ENCODE data around the gene FOXL3. TPM values are rescaled to one million over a fixed set of nuclear protein-coding genes. Genes with fewer than 3 reads are reported as not detected.
"Not testable (repeated sequence)": the region's sequence is repeated elsewhere in the genome, so short reads cannot be mapped to it uniquely, and the experiment has no call there.

Gene FOXL3
- total RNA-seq: not detected

GRCh38 chr7:289756-290553 lies at the start of gene FOXL3:
Gene FOXL3, plus strand, starts transcription at chr7:290170. Its CDS starts 0 bp downstream, at chr7:290170.
- 0 to 3% methylated on average over 6 to 10 of the region's 79 CpGs for WGBS, 2 donors
- Histone ChIP-seq H3K36me3 (no peaks in the 10 kb centered on the region), H3K4me3 (no peak within 1 kb of the TSS), H3K27ac (no peak within 1 kb of the TSS), H3K27me3 (peaks cover 3 to 88% of the 10 kb centered on the region in 2 donors), H3K9me3 (no peaks in the 10 kb centered on the region), H3K4me1 (peaks cover 0 to 17% (median 2%) of the 10 kb centered on the region in 4 donors)
- TF ChIP-seq CTCF (IDR thresholded peaks at IDR 0.05): no peak
- DNase-seq (ENCODE audit: low spot score in 2 of 2): no peak

- WGBS, 2 donors: 53% methylated on average over 9 to 16 of the region's 16 CpGs
- Histone ChIP-seq H3K9me3 (no peaks in the 10 kb centered on the region), H3K4me3 (no peak overlapping the region), H3K36me3 (peaks cover 0 to 17% (median 0%) of the 10 kb centered on the region in 3 donors), H3K4me1 (peaks cover 0 to 41% (median 6%) of the 10 kb centered on the region in 4 donors), H3K27ac (no peak overlapping the region), H3K27me3 (no peaks in the 10 kb centered on the region)
- TF ChIP-seq POLR2A (IDR thresholded peaks at IDR 0.05) (no peak), CTCF (IDR thresholded peaks at IDR 0.05) (no peak), EP300 (IDR thresholded peaks at IDR 0.05) (no peak)
- no peak for DNase-seq (ENCODE audit: low spot score in 2 of 2)
Observed at GRCh38 chr7:240887-241421, 49.0 kb upstream of the FOXL3 start.

GRCh38 chr7:241513-241912 lies 48.5 kb upstream of the FOXL3 start:
- H3K4me3 ChIP-seq: no peak overlapping the region
- TF ChIP-seq POLR2A (IDR thresholded peaks at IDR 0.05): no peak
- TF ChIP-seq EP300 (IDR thresholded peaks at IDR 0.05): no peak
- TF ChIP-seq CTCF (IDR thresholded peaks at IDR 0.05): no peak
- 92 to 95% methylated on average over 13 of the region's 13 CpGs for WGBS, 2 donors
- peaks cover 0 to 23% (median 0%) of the 10 kb centered on the region in 3 donors for H3K36me3 ChIP-seq
- peaks cover 0 to 35% (median 4%) of the 10 kb centered on the region in 4 donors for H3K4me1 ChIP-seq
- no peak for DNase-seq (ENCODE audit: low spot score in 2 of 2)
- no peak overlapping the region for H3K27ac ChIP-seq
- no peaks in the 10 kb centered on the region for H3K27me3 ChIP-seq
- H3K9me3 ChIP-seq: no peaks in the 10 kb centered on the region

- peaks cover 0 to 38% (median 0%) of the 10 kb centered on the region in 3 donors for H3K36me3 ChIP-seq
- H3K27me3 ChIP-seq; H3K27ac ChIP-seq; H3K9me3 ChIP-seq; DNase-seq (ENCODE audit: low spot score in 2 of 2); H3K4me3 ChIP-seq: not testable (repeated sequence)
- H3K4me1 ChIP-seq: peaks cover 0 to 35% (median 4%) of the 10 kb centered on the region in 4 donors
- 93 to 100% methylated on average over 3 to 4 of the region's 21 CpGs for WGBS, 2 donors
Observed at GRCh38 chr7:242826-243579, 47.0 kb upstream of the FOXL3 start.

GRCh38 chr7:243580-243978 lies 46.4 kb upstream of the FOXL3 start:
- H3K4me3 ChIP-seq; H3K9me3 ChIP-seq; H3K27me3 ChIP-seq; DNase-seq (ENCODE audit: low spot score in 2 of 2): not testable (repeated sequence)
- Histone ChIP-seq H3K36me3 (peaks cover 0 to 44% (median 0%) of the 10 kb centered on the region in 3 donors), H3K4me1 (peaks cover 0 to 35% (median 4%) of the 10 kb centered on the region in 4 donors), H3K27ac (peak overlapping the region in 2 of 4 donors; percentile 63 to 72)
- WGBS, 2 donors: 63 to 100% methylated on average over 2 to 6 of the region's 10 CpGs

- Histone ChIP-seq H3K27ac (peak overlapping the region in 2 of 4 donors; percentile 63 to 72), H3K9me3 (no peaks in the 10 kb centered on the region), H3K27me3 (no peaks in the 10 kb centered on the region), H3K36me3 (peaks cover 0 to 58% (median 0%) of the 10 kb centered on the region in 3 donors), H3K4me3 (no peak overlapping the region), H3K4me1 (peaks cover 0 to 35% (median 4%) of the 10 kb centered on the region in 4 donors)
- DNase-seq (ENCODE audit: low spot score in 2 of 2): no peak
- 56 to 73% methylated on average over 22 of the region's 22 CpGs for WGBS, 2 donors
- TF ChIP-seq POLR2A (IDR thresholded peaks at IDR 0.05) (no peak), EP300 (IDR thresholded peaks at IDR 0.05) (no peak), CTCF (IDR thresholded peaks at IDR 0.05) (no peak)
Observed at GRCh38 chr7:244974-245373, 45.0 kb upstream of the FOXL3 start.
